AG10803 (cell line): ENCODE results near the gene SERPINI1.
A peak's percentile ranks its signal among the peaks of the same experiment; 100 is the strongest.

Experiments
- DNase-seq: peaks from one replicate; pipeline ENCODE4 v3.0.0; 2010; ENCODE audit warnings: low read depth
- H3K4me3 ChIP-seq: 2 replicates; pipeline ENCODE4 v1.5.1; 2011; ENCODE audit warnings: mild to moderate bottlenecking, low read length, control low read depth
- TF ChIP-seq, protein P1 (sequence below): conservative IDR thresholded peaks from 2 replicates; pipeline ENCODE4 v1.5.1; 2011; ENCODE audit warnings: mild to moderate bottlenecking, low read length, control low read depth, inconsistent platforms

The SERPINI1 gene

DNA sequence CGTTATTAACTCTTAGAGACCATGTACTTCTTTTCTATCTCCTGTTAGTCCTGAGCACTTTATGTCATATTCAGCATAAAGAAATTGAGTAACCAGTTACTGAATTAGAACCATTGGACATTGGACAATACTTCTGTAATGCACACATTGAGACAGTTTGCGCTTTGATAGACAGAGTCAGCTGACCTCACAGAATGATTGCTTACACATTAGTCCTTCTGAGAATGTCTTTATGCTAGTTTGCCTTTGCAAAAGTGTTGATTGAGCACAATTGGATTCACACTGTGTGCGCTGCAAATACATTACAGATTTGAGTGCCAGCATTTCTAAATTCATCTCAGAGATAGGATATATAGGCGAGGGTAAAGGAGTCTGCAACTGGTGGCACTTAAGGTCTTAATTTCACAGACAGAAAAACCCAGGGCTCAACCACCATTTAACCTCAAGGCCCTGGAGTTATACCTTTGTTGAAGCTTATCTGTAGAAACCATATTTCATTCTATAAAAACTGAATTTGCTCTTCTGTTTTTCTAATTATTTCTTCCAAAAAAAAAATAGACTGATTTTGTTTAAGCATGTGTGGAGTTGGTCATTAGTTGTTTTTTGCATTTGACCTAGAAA, 3.8 kb downstream of the SERPINI1 start:
- no peak for DNase-seq
- TF ChIP-seq, protein P1, sequence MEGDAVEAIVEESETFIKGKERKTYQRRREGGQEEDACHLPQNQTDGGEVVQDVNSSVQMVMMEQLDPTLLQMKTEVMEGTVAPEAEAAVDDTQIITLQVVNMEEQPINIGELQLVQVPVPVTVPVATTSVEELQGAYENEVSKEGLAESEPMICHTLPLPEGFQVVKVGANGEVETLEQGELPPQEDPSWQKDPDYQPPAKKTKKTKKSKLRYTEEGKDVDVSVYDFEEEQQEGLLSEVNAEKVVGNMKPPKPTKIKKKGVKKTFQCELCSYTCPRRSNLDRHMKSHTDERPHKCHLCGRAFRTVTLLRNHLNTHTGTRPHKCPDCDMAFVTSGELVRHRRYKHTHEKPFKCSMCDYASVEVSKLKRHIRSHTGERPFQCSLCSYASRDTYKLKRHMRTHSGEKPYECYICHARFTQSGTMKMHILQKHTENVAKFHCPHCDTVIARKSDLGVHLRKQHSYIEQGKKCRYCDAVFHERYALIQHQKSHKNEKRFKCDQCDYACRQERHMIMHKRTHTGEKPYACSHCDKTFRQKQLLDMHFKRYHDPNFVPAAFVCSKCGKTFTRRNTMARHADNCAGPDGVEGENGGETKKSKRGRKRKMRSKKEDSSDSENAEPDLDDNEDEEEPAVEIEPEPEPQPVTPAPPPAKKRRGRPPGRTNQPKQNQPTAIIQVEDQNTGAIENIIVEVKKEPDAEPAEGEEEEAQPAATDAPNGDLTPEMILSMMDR = no peak
- no peak overlapping the region for H3K4me3 ChIP-seq

DNA sequence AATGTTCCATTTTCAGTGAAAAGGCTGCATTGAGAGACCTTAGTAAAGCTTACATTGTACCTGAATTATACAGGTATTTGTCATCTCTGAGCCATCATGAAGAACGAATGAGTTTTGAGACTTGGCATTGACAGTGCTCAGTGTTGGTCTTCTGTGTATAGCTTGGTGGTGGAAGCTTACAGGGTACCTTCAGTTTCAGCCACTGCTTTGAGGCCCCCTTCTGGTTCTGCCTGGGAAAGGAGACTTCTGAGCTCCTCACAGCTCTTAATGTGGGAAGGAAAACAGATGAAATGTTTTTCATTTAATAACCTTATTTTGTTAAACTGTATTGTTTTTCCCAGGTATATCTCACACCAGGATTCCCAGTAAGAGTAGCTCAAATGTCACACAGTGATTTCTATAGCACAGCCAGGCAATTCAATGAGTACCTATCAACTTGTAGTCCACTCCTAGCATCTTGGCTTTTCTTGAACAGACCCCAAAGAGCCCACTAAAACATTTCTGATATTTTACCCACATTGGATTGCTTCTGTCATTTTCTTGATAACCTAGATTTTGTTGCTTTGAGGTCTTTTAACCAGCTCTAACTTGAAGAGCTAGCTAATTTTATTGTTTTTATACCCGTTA, 5.6 kb downstream of the SERPINI1 start:
- H3K4me3 ChIP-seq = no peak overlapping the region
- TF ChIP-seq, protein P1 = peak; percentile 57
- peak; percentile 18 for DNase-seq

DNA sequence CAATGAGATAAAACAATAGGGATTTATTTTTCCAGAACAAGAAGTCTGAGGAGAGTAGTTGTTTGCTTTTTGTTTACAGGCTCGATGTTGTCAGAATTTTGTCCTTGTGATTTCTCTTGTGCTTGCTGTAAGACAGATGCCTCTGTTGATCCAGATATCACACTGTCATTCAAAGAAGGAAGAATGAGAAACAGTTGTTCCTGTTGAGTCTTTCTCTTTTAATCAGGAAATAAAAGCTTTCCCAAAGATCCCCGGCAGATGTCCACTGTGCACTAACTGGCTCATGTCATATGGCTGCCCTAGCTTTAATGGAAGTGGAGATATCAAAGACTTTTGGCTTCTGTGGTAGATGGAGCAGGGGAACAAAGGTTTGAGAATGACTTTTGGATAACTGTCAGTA, 6.8 kb downstream of the SERPINI1 start:
- H3K4me3 ChIP-seq = no peak overlapping the region
- no peak for DNase-seq
- TF ChIP-seq, protein P1 = no peak

DNA sequence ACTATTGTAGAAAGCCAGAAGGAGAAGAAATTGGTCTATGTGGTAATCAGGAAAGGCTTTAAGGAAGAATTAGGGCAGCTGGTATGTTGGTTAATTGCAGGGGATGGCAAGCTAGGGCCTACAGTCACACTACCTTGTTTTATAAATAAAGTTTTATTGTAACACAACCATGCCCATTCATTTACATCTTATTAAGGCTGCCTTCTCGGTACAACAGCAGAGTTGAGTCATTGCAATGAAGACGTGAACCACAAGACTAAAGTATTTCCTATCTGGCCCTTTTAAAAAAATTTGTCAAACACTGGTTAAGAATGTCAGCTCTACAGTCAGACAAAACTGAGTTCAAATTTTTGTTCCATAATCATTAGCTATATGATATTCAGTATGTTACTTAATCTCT, 8.3 kb downstream of the SERPINI1 start:
- no peak overlapping the region for H3K4me3 ChIP-seq
- DNase-seq = no peak
- TF ChIP-seq, protein P1 = no peak

DNA sequence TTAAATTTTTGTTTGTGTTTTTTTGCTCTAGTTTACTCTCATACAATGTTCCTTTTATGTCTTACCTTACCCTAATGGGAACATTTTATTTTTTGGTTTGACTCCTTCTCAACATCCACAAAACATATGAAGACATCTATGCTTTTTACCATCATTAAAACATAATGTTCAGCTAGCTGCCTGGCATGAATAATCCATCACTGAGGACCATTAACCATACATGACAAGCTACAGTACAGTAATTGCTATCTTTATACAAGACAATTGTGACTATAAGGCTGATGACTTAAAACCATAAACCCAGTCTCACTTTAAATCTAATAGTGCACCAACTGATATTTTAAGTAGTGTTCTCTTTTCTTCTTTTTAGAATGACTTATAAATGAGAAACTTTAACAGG, 13.7 kb downstream of the SERPINI1 start:
- DNase-seq = no peak
- H3K4me3 ChIP-seq = no peak overlapping the region
- TF ChIP-seq, protein P1 = no peak

DNA sequence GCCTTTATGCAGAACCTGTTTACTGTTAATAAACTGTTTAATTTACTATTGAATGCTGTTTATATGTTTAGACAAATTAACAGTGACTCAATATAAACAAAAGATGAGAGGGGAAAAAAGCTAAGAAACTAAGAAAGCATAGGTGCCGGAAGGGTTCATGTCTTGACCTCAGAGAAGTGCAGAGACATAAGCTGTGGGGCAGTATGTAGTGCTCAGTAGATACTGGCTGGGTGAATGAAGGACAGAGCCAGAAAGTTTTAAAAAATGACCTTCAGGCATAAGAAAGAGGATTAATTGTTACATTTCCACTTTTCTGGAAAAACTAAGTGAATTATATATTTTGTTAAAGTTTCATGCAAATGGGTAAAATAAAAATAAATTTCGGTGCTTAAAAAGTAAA, 14.2 kb downstream of the SERPINI1 start:
- TF ChIP-seq, protein P1 = no peak
- no peak overlapping the region for H3K4me3 ChIP-seq

DNA sequence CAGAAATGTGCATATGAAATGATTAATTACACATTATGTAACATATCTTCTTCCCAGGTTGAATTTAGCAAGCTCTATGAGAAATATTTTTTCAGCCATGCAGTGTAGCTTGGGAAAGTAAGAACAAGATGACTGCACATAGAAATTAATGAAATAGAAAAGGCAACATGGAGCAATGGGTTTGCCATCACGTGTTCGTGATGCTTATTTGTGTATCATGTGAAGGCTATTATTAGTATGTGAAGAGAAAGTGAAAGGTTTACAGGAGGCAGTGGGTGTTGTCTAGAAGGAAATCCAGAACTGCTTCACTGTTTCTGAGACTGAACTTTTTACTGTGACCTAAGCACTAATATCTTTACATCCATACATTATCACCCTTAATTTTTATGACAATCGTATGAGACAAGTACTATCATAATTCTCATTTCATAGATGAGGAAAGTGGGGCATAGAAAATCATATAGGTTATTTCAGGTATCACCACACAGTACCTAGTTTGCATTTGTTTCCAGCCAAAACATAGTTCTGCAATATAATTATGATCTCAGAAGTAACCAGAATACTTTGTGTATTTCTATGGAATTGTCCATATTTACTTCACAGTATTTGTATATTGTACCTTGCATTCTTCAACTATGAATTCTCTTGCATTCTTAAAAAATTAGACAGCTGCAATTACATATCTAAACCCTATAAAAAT, 14.9 kb downstream of the SERPINI1 start:
- no peak overlapping the region for H3K4me3 ChIP-seq
- no peak for DNase-seq
- TF ChIP-seq, protein P1 = no peak

More for the DNA sequence above, 14.2 kb downstream of the SERPINI1 start:
- no peak for DNase-seq
